NCI-H2081 (cell line): ENCODE results near the gene ADAM15.

Experiments used
- DNase-seq, 2 experiments: peaks; one replicate each; lab custom pipeline; 2025; lab: John Stamatoyannopoulos, UW

Gene ADAM15

DNA sequence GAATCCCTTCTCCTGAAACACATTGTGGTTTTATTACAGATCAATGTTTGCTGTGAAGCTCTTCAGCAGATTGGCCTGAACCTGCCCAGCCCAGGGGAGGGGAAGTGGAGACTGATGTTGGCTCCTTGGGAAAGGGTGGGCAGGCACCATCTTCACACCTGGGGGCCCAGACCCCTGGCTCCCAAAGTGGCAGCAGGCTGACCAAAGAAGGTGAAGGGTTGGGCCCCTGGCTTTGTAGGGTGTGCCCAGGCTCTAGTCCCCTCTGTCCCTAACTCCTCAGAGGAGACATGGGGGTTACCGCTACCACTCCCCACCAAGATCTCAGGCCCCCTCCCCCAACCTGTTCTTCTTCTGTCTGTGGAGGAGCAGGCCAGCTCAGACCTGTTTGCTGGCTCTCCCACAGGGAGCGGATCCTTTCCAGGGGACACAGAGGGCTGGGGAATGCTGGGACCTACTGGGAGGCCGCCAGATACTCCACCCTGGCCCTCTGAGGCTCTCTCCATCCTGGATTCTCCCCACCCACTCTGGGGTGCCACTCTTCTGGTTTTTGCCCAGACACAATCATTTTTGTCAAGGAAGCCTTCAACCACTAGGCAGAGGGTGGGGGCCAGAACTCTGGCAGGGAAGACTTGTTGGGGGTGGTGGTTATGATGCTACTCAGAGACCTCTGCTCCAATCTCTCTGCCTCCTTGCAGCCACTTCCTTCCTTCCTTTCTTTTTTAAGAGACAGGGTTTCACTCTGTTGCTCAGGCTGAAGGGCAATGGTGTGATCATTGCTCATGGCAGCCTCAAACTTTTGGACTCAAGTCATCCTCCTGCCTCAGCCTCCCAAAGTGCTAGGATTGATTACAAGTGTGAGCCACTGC is 22.5 kb downstream of the ADAM15 start:
- no peak for DNase-seq

DNA sequence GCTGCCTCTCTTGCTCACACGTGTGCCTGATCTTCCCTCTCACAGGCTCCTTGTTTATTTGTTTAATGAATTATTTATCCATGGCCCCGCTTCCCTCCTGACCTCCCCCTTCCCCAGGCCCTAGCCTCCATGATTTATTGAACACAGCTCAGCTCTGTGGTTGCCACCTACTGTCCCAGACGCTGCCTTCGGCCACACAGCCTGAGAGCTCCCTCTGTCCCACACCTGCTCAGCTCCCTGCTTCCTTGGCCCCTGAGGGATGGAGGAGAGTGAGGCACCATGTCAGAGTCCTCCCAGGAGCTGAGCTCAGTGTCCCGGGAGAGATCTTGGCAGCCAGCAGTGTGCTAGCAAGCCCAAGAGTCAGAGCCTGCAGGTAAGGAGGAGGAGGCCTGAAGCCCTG is 24.4 kb downstream of the ADAM15 start:
- no peak for DNase-seq

DNA sequence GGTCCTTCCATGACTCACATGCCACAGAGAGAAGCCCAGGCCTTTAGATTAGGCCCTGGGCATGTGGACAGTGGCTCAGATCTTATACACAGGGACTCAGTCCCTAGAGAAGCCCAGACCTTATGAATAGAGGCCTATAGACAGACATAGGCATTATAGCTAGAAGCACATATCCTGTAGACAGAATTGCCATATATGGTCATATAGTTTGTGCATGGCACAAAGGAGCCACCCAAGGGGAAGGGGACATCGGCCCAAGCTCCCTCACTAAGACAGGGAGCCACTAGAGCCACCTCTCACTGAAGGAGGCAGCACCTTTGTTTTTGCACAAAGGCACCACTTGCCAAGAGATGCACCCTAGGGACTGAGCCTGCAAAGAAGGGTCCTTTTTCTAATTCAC is 25.3 kb downstream of the ADAM15 start:
- no peak for DNase-seq

DNA sequence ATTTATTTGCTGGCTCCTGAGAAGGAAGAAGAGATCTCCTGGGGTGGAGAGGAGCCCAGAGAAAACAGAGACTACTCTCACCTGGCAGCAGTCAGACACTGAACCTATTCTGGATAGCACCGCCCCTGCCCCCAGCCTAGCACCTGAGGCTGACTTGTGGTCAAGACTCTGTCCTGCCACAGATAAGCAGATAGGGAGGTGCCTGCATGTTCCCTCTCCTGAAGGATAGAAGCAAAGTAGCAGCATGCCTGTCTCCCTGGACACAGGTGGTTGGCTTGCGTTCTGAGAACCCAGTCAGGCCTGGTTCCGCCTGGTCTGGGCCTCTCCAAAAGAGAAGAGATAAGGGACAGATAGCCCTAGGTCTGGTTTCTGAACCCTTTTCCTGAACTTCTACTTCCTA is 26.2 kb downstream of the ADAM15 start:
- DNase-seq, result no peak

DNA sequence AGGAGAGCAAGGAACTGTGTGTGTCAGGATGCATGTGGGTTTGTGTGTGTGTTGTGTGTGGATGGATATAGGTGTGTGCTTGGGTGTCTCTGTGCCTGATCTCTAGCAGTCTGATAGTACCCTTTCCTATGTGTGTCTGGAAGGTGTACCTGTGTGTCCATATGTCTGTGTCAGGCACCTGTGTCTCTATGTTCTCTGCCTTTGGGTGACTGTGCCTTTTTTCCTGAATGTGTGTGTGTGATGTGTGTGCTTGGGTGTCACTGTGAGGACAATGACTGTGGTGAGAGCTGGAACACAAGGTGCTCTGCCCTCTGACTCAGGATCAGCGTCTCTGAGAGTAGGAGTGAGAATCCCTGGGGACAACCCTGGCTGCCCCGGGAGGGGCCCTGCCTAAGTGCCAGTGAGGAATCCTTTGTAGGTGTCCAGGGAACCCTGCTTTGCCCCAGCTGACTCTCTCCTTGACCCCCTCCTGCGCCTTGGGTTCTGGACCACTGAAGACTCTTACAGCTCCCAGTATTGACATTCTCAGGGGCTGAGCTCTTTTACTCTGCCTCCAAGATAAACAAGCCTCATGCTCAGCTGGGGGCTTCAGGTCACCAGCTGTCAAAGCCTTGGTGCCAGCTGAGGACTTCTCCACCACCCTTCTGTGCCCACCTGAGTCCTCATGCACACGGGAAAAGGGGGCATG is 26.8 kb downstream of the ADAM15 start:
- DNase-seq, result no peak

DNA sequence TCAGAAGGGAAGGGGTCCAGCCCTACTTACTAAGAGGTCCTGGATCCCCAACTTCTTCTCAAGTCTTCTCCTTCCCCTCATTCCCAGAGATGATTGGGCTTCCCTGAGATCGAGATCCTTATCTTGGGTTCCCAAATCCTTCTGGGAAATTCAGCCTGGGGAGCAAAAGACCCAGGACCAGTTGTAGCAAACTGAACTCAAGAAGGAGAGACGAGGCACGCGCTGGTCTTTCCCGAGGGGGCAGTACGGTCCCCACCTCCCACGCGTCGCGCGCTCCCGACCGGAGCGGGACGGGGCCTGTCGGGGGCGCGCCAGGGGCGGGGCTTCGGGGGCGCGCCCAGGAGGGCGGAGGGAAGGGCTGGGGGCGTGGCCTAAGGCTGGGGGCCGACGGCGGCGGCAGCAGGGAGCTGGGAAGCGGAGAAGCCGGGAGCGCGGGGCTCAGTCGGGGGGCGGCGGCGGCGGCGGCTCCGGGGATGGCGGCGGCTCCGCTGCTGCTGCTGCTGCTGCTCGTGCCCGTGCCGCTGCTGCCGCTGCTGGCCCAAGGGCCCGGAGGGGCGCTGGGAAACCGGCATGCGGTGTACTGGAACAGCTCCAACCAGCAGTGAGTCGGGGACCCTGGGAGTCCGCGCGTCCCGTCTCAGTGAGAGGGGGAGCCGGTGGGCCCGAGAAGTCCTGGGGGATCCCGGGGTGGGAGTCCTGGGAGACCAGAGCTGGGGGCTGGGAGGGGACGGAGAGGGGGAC is 27.5 kb downstream of the ADAM15 start, which contains the start of gene EFNA3:
Gene EFNA3, plus strand, starts transcription at position 369 of the 741 bp plus-strand sequence. Its CDS starts 105 bp downstream, at position 474.
- DNase-seq, result peak; percentile 59 to 80

DNA sequence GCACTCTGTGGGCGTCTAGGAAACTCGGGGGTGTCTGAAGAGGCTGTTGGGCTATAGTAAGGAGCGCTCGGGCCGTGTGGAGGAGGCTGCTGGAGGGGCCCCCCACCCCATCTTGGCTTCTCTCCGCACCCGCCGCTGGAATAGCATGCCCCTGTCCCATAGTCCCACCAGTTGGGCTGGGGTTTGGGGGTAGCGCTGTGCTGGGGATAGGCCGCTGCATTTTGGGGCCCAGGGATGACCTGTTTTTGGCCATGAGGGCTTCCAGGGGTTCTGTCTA is 28.0 kb downstream of the ADAM15 start:
- no peak for DNase-seq

DNA sequence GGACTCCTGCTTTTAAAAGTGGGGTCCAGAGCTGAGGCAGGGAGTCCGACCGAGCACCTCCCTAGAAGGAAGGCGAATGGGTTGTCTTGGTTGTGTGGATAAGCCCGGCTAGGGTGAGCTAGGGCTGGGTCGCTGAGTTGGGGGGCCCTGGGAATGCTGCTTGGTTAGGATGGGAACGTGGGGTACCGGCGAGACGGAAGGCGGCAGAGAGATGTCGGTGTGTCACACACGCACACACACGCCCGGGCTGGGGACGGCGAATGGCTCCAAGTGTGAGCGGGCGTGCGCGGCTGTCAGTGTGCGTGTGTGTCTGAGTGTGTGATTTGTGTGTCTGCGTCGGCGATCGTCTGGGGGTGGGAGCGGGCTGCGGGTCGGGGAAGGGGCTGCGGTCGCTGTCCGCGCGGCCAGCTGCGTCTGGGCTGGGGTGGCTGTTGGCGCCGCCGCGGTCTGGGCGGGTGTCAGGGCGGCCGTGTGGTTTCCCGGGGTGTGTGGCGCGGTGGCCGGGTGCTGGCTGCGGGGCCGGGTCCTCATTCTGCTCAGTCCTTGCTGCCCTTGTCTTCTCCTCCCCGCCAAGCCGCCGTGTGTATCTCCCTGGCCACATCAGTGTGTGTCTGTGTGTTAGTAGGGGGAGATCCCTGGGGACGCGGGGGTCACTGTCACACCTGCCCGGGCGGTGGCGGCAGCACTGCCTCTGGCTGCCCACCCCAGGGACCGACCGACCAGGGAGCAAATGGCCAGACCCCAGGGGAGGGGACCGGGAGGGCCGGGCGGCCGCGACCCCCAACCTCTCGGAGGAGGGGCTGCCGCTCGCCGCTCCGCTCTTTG is 28.6 kb downstream of the ADAM15 start:
- DNase-seq, result no peak

DNA sequence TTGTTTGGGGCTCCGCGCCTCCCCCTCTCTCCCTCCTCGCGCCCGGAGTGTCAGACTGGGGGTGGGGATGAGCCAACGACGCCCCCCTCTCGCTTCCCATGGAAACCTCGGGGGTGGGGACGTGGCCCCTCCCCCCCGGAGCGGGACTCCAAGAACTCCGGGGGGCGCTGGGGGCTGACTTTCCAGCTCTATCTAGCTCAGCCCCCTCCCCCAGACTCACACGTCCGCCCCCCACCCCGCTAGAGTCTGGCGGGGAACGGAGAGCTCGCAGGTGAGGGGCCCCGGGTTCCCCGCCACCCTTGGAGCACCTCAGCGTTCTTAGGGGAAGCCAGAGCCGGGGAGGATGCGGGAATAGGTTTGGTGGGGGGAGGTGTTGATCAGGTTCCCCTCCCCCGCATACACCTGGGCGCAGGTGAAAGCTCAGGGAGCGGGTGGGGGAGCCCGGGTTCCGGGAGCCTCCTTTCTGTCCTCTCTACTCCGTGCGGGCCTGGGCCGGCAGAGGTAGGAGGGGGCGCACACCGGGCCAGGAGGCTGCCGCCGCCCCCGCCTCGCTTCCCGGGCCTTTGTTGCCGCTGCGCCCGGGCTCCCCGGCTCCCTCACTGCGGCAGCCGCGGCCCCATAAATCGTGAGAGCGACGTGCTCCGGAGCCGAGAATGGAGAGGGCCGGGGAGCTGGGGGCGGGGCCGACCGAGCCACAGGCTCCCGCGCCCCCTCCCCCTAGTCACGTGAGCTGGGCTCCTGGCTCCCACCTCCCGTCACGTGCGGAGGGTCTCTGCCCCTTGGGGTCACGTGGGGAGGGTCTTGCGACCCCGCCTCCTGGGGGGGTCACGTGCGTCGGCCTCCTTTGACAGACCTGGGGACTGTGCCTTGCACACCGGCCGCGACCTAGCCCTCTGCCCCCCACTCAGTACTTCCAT is 29.5 kb downstream of the ADAM15 start:
- peak in 1 of 2 experiments; percentile 33 for DNase-seq

DNA sequence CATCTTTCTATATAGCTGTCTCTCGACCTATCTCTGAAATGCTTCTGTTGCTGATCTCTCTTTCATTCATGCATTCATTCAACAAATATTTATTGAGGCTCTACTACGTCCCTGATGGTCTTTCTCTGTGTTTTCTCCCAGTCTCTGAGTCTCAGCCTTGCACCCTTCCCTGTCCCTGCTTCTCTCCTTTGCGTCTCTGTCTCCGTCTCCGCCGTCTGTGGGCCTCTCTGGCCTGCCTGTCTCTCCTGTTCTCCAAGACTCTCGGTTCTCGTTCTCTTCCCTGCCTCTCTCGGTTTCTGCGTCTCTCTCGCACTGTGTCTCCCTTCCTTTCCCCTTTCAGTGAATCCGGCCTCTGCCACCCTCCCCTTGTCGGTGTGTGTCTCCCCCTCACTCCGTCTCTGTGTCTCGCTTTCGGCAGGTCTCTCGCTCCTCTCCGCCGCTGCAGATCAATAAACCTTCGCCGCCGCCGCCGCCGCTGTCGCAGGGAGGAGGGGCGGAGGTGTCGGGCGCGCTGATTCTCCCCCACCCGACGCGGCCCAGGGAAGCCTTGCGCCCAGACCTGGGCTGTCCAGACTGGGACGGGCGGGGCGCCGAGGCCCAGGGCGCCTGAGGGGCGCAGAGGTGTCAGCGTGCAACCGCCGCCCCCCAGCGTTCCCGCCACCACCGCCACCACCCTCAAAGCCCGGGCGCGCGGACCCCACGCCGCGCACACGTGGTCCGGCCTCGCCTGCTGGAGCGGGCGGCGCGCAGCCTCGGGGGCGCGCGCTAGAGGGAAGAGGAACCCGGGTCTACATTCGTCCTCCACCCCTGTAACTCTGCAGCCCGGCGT is 30.6 kb downstream of the ADAM15 start:
- DNase-seq, result no peak

DNA sequence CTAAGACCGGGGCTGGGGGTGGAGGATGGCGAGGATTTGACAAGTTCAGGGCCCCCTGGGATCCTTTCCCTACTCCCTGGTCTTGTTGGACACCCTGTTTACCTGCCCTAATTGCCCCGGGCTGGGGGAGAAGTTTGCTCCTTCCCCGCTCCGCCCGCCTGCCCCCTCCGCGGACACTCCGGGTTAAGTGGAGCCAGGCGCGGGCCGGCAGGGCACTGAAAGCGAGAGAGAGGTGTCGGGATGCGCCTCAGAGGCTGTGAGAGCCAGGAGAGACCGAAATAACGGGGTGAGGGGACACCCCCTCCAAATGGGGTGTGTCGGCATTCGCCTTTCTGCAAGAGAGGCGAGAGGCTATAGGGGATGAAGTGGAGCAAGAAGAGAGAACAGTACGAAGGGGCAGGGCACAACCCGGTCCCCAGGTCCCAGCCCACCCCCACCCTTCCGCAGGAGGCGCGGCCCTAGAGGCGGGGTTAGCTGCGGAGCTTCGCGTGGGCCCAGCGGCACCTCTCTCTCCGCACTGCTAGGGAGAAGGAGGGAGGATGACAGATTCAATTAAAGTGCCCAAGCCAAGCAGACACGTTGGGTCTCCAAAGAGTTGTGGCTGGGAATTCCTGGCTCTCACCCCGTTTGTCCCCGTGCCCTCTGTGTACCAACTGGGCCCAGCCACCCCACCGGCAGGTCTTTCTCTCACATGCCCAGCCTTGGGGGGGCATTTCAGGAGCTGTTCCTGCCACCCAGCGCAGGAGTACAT is 31.4 kb downstream of the ADAM15 start:
- no peak for DNase-seq

DNA sequence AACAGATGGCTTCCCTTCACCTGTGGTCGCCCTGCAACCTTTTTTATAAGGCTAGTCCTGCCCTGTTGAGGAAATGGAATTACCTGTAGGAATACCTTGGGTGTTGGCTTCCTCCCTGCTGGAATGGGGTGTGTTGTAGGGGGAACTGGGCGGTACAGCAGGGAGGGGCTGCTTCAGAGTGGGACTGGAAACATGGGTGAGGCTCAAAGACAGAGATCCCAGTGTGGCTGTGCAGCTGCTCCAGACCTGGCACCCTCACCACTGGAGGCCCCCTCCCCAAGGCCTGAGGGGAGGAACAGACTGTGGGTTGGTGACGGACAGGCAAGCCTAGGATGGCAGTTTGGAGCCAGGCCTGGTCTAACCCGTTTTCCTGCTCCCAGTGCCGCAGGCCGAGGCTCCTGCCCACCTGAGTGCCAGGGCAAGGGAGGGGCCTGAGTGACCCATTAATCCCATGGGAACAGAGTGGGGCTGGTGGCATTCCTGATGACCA is 32.0 kb downstream of the ADAM15 start:
- no peak for DNase-seq

DNA sequence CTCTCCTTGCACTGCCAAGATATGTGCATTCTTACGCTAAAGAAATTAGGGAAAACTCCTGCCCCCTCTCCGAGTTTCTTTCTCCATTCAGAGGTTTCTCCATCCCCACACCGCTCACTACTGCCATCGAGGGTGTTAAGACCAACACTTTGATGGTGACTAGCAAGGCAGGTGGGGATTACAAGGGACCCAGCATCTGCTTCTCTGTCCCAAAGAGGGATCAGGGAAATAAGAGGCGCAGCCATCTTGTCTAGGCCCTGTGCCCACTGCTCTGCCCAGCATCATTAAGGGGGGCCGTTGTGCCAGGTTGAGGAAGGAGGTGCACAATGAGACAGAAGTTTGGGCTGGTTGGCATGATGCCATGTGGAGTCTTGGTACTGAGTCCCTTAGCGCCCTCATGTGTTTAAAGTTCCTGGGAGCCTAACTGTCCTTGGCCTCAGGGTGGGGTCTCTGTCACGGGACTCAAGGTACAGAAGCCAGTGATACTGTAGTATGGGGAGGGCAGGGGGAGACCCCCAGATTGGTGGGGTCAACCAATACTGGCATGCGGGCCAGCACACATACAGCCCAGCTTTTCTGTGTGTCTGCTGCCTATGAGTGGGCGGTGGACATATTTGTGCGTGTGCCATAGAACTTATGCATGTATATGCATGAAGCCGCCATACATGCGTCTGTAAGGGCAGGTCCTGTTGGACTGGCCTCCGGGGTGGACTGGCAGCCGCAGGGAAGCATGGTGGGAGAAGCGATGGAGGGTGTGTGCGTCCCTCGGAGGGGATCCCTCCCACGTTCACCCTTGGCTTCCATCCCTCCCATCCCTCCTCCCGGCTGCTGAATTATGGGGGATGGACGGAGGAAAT is 33.0 kb downstream of the ADAM15 start:
- peak; percentile 30 to 69 for DNase-seq

DNA sequence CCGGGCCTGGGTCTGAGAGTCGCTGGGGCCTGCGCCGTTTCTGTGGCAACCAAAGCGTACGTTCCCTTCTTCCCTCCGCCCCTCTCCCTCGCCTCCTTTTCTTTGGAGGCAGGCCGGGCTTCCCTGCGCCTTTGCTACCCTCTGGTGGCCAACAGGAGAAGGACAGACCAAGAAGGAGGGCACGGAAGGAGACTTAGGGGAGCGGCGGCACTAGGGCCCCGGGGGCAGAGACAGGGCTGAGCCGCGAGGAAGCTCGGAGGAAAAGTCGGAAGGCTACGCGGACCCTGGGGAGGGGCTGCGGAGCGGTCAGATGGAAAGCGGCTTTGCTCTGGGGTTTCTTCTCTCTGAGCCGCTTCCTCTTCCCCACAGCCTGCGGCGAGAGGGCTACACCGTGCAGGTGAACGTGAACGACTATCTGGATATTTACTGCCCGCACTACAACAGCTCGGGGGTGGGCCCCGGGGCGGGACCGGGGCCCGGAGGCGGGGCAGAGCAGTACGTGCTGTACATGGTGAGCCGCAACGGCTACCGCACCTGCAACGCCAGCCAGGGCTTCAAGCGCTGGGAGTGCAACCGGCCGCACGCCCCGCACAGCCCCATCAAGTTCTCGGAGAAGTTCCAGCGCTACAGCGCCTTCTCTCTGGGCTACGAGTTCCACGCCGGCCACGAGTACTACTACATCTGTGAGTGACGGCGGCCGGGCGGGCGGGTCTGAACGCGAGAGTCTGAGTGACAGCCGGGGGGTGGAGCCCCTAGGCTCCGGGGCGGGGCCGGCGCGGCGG is 33.8 kb downstream of the ADAM15 start:
- DNase-seq, result peak; percentile 95 to 97

DNA sequence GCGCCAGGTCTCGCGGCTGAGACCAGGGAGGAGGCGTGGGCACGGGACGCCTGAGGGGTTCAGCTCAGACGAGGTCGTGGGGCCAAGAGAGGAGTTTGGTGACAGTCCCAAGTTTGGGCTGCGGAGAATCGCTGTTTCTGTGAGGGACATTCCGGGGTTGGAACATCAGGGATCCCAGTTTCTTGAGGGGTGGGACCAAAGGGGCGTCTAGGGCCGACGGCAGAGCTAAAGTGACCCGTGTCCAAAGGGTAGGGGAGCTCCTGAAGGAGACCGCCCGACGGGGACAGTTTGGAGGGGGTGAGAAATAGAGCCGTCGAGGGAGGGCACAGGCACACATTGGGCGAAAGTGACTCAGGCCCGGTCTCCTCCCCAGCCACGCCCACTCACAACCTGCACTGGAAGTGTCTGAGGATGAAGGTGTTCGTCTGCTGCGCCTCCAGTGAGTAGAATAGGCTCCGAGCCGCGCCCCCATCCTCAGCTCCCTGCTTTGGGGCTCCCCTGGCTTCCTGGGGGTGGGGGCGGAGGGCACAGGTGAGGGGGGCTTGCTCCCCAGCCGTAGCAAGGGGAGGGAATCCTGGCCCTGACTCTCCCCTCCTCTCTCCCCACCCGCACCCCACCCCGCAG is 34.5 kb downstream of the ADAM15 start:
- DNase-seq, result peak in 1 of 2 experiments; percentile 48

DNA sequence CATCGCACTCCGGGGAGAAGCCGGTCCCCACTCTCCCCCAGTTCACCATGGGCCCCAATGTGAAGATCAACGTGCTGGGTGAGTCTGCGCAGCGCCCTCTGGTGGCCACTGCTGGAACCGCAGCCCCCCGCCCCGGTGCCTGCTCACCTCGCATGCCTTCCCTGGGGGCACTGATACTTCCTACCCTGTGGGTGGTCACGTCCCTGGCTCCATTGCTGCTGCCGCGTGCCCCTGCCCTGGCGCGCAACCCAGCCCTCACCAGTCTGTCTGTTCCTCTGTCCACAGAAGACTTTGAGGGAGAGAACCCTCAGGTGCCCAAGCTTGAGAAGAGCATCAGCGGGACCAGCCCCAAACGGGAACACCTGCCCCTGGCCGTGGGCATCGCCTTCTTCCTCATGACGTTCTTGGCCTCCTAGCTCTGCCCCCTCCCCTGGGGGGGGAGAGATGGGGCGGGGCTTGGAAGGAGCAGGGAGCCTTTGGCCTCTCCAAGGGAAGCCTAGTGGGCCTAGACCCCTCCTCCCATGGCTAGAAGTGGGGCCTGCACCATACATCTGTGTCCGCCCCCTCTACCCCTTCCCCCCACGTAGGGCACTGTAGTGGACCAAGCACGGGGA is 35.1 kb downstream of the ADAM15 start:
- peak; percentile 77 to 78 for DNase-seq
